Measurements from ENCODE around the gene MCL1. TPM values are rescaled to one million over a fixed set of nuclear protein-coding genes. Genes with fewer than 3 reads are reported as not detected.

The MCL1 gene
- polyA plus RNA-seq, 2 of the 4 experiments (the other 2 are of a cell fraction) = 80.0 to 202 TPM

- peak; percentile 43 to 77 for DNase-seq (ENCODE audit: low read depth in 1 of 2, low spot score in 1 of 2)
- Histone ChIP-seq H3K27ac (peak overlapping the region; percentile 79 to 99), H3K9me3 (no peaks in the 10 kb centered on the region), H3K4me2 (peak overlapping the region; percentile 65), H3K4me1 (peaks cover 87% of the 10 kb centered on the region), H3K4me3 (no peak overlapping the region)
- FAIRE-seq = no peak
- POLR2A ChIA-PET = interaction anchor here (0.7 to 4.7 kb wide), 5 partner anchors 8 to 439 kb away, joined by 3 to 84 read pairs (median 5); partner anchors contain the start of genes ENSA, GOLPH3L, MCL1 and MINDY1
- ATAC-seq = peak; percentile 30 to 49
- CTCF ChIA-PET = interaction anchor here (0.5 to 11.6 kb wide), 11 partner anchors 8 to 382 kb away, joined by 3 to 210 read pairs (median 4); partner anchors contain the start of genes ENSA and MCL1
- WGBS (ENCODE audit: missing lambda C conversion rate) = 40% methylated on average over 10 of the region's 10 CpGs
- TF ChIP-seq FOSB (CRISPR knock-in tag; IDR thresholded peaks at IDR 0.05) = no peak; the same call in 1 of the 2 replicates
- peak; percentile 74 for TF ChIP-seq HOXA7 (CRISPR knock-in tag; IDR thresholded peaks at IDR 0.05)
- TF ChIP-seq PBX3 (IDR thresholded peaks at IDR 0.05) = no peak
- TF ChIP-seq HOXB13 (CRISPR knock-in tag; IDR thresholded peaks at IDR 0.05; ENCODE audit: low read depth) = no peak
- TF ChIP-seq E2F6 (IDR thresholded peaks at IDR 0.05; ENCODE audit: borderline replicate concordance, low read depth) = peak; percentile 72; the same call in 1 of the 2 replicates
- no peak for TF ChIP-seq ZC3H11A (IDR thresholded peaks at IDR 0.05)
- no peak for TF ChIP-seq KDM5A (IDR thresholded peaks at IDR 0.05)
- no peak for TF ChIP-seq JUNB (IDR thresholded peaks at IDR 0.05)
- TF ChIP-seq HMGXB4 (CRISPR knock-in tag; IDR thresholded peaks at IDR 0.05; ENCODE audit: borderline replicate concordance) = no peak
- TF ChIP-seq SMC3 (IDR thresholded peaks at IDR 0.05) = no peak
- TF ChIP-seq USF2 (IDR thresholded peaks at IDR 0.05) = peak; percentile 53; the same call in 1 of the 2 replicates
- TF ChIP-seq POLR2A (IDR thresholded peaks at IDR 0.05; ENCODE audit: low read length) = no peak
- TF ChIP-seq CBX2 (IDR thresholded peaks at IDR 0.05; ENCODE audit: borderline replicate concordance, low read depth) = no peak
- TF ChIP-seq RARB (CRISPR knock-in tag; IDR thresholded peaks at IDR 0.05) = peak; percentile 79; the same call in 1 of the 2 replicates
- no peak for TF ChIP-seq EHMT2 (IDR thresholded peaks at IDR 0.05; ENCODE audit: low read depth)
- TF ChIP-seq PHF8 (IDR thresholded peaks at IDR 0.05; ENCODE audit: borderline replicate concordance, low read depth) = no peak
- no peak for TF ChIP-seq RFX5 (IDR thresholded peaks at IDR 0.05)
- no peak for TF ChIP-seq KDM1A (IDR thresholded peaks at IDR 0.05; ENCODE audit: low read depth)
- TF ChIP-seq MAX (IDR thresholded peaks at IDR 0.05) = peak; percentile 71; the same call in 1 of the 2 replicates
- no peak for TF ChIP-seq NFE2L2 (conservative IDR thresholded peaks at IDR 0.05; ENCODE audit: low read length)
- no peak; the same call in 2 of the 3 replicates for TF ChIP-seq NR3C1 (IDR thresholded peaks at IDR 0.05)
- TF ChIP-seq ELK1 (IDR thresholded peaks at IDR 0.05; ENCODE audit: low read depth, low read length) = no peak
- TF ChIP-seq EP300 (IDR thresholded peaks at IDR 0.05) = no peak
- no peak for TF ChIP-seq MAZ (IDR thresholded peaks at IDR 0.05; ENCODE audit: borderline replicate concordance, low read depth, low read length)
- TF ChIP-seq CHD4 (IDR thresholded peaks at IDR 0.05; ENCODE audit: borderline replicate concordance) = no peak
- TF ChIP-seq RNF2 (IDR thresholded peaks at IDR 0.05; ENCODE audit: borderline replicate concordance, low read depth) = no peak
- TF ChIP-seq JUN (IDR thresholded peaks at IDR 0.05) = peak; percentile 45 to 53; a peak in 2 of 5 replicates
- TF ChIP-seq CEBPB (IDR thresholded peaks at IDR 0.05) = no peak
- TF ChIP-seq SREBF2 (IDR thresholded peaks at IDR 0.05) = no peak
- no peak for TF ChIP-seq BHLHE40 (IDR thresholded peaks at IDR 0.05; ENCODE audit: low read depth, low read length)
- TF ChIP-seq TFCP2L1 (CRISPR knock-in tag; IDR thresholded peaks at IDR 0.05) = peak; percentile 18; the same call in 1 of the 2 replicates
- TF ChIP-seq ZSCAN20 (CRISPR knock-in tag; IDR thresholded peaks at IDR 0.05) = no peak
- no peak for TF ChIP-seq CTCF (IDR thresholded peaks at IDR 0.05)
- TF ChIP-seq CHD2 (IDR thresholded peaks at IDR 0.05; ENCODE audit: low read length, partially characterized antibody) = peak; percentile 8
These were observed 11.5 kb downstream of the MCL1 start for GRCh38 chr1:150567717-150568593.

Measured in A549 (cell line).